HG02870 (cell line): ENCODE data around the gene HDAC11.
A peak's percentile ranks its signal among the peaks of the same experiment; 100 is the strongest.
"Not testable (repeated sequence)": the region's sequence is repeated elsewhere in the genome, so short reads cannot be mapped to it uniquely, and the experiment has no call there.

ENCODE experiments used
- ATAC-seq: cut with Tn5 transposase; IDR thresholded peaks from one replicate; pipeline ENCODE4 v1.9.1; 2021; ENCODE audit warnings: mild to moderate bottlenecking, moderate library complexity; ENCODE audit not compliant: unreplicated experiment

The HDAC11 gene

DNA sequence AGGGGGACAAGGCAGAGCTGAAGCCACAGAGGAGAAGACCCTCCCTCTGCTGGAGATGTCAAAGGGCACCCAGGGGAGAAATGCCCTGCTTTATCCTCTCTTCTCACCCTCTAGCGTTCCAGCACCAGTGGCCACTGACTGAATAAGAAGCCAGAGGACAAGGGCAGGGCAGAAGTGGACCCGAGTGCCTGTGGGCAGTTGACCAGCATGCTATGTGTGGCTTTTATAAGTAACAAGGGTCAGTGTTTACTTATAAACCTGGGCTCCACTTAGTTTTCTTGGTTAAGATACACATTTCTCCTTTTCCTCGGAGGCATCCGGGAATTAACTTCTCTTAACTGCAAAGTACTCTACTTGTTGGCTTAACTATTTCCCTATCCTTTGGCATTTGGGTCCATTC is 13.3 kb upstream of the HDAC11 start:
- ATAC-seq: no peak

DNA sequence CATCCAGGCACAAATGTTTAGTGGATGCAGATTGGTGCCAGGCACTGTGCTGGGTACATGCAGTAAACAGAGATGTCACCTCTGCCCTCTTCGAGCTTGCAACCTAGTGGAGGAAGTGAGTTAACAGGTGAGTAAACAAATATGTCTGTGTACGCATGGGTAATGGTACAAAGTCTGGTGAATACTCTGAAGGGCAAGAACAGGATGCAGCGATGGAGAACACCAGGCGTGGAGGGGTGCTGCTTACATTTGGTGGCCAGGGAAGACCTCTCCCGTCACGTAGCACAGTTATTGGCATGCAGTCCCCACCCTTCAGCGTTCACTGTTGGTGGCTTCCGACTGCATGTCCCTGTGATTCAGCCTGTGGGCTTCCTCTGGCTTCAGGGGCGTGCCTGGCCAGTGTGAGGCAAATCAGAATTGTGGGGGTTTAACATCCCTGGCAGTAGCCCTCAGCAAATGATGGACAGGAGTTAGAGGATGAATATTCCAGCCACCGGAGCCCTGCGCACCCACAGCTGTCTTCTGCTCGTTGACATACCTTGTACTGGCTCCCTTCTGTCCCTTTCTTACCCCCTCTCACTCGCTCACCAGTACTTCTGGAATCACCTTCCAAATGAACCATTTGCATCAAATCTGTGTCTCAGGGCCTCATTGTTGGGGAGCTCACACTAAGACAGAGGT is 9.1 kb upstream of the HDAC11 start:
- no peak for ATAC-seq

DNA sequence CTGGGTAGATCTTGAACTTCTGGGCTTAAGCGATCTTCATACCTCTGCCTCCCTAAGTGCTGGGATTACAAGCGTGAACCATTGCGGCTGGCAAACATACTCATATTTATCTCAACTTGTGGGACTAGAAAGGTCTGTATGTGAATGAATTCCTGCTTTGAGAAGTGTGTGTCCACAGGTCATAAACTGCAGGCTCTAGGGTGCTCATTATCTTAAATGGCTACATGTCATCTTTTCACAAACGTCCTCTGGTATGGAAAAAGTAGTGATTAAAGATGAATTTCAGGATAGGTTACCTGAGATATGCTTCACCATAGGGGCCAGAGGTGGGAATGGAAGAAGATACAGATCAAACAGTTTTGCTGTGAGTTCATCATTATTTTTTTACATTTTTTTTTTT is 7.8 kb upstream of the HDAC11 start:
- no peak for ATAC-seq

DNA sequence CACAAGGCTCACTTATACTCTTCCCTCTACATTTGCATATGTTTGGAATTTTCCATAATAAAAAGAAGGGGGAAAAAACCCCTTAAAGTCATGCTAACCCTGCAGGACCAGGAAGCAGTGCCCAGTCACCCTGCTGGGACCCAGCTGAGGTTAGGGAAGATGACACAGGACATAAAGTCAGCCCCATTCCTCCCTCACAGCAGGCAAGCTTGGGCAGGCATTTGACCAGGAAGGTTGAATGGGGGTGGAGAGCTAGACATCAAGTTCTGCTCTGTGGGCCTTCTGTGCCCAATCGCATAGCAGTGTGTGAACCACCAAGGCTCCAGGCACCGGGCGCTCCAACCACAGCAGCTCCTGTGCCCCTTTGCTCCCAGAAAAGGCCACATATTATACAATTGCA is 7.1 kb upstream of the HDAC11 start:
- ATAC-seq: no peak

DNA sequence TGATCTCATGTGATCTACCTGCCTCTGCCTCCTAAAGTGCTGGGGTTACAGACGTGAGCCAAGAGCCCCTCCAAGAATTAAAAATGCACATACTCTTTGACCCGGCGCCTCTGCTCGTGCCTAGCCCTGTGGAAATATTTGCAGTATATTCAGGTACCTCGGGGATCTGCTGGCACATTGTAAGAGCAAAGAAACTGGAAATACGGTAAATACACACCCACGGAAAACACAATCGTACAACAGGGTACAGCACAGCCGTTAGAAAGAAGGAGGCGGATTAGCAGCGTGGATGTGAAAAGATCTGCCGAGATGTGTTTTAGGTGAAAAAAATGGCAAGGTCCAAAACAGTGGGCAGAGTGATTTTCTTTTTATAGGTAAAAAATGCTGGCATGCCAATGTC is 6.1 kb upstream of the HDAC11 start:
- ATAC-seq: no peak

DNA sequence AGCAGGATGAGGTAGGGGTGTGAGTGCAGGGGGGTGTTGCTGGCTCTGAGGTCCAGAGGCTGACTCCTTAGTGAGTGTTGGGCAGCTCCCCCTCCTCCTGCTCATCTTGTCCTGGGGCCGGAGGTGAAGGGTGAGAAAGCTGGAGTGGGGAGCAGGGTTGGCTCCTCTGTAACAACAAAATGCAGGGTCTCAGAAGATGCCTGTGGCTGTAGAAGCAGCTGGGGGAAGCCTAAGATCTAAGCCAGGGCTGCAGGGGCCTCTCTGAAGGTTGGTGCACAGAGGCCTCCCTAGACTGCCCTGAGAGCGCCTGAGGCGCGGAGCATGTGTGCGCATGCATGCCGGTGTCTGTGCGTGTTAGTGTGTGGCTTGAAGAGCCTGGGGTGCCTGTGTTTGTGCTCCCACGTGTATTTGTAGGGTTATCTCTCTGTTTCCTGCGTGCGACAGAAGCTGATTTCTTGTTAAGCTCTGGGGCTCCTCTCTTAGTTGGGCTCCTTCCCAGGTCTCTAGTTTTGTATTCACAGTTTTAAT is 5.3 kb upstream of the HDAC11 start:
- ATAC-seq: no peak

DNA sequence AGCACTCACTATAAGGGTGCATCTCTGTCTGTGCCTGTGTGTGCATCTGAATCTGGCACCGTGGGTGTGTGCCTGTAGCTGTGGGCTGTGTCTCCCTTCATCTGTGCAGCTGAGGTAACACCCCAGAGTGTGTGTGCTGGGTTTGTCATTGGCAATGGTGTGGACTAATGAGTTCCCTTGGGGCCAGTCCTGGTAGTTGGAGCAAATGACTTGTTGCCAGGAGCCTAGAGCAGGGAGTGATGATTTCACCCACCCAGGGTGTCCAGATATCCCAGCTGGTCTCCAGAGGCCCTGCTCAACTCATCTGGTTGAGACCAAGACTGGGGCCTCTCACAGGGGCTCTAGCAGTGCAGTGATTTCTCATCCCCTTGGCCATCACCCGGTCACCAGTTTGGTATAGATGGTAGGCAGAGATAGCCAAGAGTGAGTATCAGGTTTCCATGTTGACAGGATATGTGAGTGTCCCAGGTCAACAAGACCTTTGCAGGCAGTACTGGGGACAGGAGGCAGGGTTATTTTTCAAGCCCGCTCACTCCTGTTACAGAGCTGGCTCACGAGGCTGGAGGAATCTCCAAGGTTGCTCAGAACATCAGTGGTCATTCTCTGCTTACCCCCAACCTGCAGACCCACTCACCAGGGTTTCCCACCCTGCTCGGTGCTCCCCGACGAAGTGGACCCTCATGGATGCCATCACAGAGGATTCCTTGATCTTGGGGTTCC is 4.1 kb upstream of the HDAC11 start:
- no peak for ATAC-seq

DNA sequence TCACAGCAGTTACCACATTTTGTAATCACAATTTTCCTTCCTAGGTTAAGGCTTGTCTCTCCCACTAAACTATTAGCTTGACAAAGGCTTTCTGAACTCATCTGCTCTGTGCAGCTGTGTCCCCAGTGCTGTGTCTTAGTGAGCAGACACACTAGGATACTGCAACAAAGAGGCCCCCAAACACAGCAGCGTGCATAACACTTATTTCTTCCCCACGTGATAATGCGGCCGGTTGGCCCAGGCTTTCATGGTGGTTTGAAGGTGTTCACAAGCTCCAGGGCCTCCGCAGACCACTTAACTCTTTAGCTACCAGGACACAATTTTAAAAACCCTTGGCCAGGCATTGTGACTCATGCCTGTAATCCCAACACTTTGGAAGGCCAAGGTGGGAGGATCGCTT is 2.2 kb upstream of the HDAC11 start:
- ATAC-seq: no peak

DNA sequence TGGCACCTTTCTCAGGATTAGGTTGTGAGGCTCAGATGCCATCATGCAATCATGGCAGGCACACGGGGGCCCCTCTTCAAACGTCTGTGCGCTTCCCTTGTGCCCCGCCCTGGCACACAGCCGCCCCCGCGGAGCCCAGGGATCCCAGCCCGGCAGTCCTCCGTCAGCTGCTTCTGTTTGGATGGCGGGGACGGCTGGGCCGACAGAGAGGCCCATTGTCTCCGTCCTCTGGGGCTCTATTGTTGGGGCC is 849 bp upstream of the HDAC11 start:
- peak; percentile 2 for ATAC-seq

DNA sequence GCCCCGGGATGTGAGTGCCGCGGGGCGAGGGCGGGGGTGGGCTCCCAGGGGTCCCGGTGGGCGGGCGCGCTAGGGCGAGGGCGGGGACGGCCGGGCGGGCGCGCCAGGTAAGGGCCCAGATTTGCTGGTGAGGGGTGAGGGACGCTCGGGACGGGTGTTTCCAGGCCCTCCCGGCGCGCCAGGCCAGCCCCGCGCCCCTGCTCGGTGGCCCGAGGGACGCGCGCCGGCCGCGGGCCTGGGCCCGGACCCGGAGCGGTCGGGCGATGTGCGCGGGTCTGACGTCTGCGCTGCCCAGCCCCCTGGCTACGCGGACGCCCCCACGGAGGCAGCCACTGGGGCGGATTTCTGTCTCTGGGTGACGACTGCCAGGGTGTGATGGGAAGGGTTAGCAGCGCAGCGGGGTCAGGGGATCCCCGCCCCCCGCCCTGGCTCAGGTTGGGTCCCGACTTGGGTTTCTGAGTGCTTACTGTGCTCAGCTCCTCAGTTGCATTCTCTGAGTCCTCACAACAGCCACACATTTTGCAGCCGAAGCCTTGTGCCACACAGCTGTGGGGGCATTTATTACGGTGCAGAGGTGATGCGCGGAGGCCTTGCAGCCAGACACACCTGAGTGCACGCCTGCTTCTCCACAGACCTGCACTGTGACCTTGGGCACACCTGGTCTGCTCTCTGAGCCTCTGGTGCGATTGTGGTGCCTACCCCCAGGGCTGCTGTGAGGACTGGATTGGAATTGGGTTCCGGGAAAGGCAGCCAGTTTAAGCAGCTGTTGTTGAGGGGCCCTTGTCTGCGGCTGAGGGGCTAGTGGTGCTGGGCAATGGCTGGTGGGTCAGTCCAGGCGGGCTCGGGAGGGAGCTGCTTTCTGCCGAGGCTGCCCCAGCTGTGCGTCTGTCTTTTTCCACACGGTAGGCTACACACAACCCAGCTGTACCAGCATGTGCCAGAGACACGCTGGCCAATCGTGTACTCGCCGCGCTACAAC is 523 bp downstream of the HDAC11 start:
- ATAC-seq: peak; percentile 18

DNA sequence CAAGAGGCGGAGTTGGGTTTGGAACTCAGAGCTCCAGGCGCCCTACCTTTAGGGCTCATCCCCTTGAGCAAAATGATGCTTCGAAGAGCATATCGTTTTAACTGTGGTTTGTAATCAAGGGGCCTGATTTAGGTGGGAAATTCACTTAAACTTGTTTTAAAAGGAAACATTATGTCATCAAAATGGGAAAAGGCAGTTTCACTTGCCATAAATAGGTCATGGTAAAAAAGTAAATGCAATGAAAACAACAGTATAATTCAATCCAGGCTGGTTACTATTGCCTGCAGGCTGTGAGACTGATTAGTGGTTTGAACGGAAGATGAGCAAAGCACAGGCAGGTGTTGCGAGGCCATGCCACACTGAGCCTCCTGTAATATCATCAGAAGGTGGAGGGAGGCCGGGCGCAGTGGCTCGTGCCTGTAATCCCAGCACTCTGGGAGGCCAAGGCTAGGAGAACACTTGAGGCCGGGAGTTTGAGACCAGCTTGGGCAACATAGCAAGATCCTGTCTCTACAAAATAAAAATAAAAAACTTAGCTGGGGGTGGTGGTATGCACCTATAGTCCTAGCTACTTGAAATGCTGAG is 2.1 kb downstream of the HDAC11 start:
- ATAC-seq: no peak

DNA sequence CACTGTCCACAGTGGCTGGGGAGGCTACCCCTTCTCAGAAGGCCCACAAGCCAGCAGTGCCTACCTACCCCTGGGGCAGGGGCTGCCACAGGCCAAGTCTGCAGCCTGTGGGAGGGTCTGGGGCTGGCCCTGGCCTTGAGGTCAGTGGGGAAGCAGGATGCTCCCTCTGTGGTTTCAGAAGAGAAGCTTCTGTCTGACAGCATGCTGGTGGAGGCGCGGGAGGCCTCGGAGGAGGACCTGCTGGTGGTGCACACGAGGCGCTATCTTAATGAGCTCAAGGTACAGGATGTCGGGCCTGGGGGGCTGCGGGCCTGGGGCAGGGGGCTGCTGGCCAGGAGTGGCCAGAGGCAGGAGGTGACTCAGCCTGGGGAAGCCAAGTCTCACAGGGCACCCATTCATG is 3.2 kb downstream of the HDAC11 start:
- no peak for ATAC-seq

DNA sequence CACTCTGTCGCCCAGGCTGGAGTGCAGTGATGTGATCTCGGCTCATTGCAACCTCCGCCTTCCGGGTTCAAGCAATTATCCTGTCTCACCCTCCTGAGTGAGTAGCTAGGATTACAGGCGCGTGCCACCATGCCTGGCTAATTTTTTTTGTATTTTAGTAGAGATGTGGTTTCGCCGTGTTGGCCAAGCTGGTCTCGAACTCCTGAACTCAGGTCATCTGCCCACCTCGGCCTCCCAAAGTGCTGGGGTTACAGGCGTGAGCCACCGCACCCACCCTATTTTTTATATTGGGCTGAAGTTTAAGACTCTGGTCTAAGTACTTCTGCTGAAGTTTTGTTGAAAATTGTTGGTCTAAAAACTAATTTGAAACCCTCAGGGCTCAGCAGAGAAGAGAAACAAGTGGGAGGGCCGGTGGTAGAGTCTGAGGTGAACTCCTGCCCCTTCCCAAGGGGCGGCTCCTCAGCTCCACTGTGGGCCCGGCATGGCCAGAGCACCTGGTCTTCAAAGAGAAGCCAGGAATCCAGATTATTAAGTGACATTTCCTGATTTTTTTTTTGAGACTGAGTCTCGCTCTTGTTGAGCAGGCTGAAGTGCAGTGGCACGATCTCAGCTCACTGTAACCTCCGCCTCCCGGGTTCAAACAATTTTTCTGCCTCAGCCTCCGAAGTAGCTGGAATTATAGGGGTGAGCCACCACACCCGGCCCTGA is 4.0 kb downstream of the HDAC11 start:
- no peak for ATAC-seq

DNA sequence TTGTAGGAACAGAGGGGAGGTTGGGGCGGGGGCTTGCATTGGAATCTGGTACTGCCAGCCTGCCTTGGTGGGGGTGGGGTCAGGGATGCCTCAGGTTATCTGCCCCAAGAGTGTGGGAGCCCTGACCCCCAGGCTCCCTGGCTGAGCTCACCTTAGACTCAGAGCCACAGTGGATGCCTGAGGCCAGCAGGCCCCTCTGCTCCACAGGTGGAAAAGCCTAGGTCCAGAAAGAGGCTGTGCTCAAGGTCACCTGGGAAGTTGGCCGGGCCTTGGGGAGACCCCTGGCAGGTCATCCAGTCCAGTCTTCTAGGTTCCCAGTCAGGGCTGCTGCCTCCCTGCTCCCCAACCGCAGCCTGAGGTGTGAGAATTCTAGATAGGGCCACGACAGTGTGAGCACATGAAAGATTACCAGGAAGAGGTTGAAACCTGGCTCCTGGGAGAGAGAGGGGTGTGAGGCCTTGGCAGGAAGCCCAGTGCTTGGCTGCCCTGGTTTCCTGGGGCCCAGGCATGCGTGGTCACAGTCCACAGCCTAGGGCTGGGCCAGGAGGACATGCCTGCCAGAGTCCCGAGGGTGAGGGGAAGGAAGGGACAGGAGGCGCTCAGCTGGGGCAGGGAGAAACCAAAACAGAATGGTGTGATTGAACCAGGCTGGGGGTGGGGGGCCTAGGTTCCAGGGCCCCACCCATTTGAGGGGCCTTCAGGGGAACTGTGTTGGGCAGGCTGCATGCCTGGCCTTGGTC is 4.9 kb downstream of the HDAC11 start:
- ATAC-seq: no peak

DNA sequence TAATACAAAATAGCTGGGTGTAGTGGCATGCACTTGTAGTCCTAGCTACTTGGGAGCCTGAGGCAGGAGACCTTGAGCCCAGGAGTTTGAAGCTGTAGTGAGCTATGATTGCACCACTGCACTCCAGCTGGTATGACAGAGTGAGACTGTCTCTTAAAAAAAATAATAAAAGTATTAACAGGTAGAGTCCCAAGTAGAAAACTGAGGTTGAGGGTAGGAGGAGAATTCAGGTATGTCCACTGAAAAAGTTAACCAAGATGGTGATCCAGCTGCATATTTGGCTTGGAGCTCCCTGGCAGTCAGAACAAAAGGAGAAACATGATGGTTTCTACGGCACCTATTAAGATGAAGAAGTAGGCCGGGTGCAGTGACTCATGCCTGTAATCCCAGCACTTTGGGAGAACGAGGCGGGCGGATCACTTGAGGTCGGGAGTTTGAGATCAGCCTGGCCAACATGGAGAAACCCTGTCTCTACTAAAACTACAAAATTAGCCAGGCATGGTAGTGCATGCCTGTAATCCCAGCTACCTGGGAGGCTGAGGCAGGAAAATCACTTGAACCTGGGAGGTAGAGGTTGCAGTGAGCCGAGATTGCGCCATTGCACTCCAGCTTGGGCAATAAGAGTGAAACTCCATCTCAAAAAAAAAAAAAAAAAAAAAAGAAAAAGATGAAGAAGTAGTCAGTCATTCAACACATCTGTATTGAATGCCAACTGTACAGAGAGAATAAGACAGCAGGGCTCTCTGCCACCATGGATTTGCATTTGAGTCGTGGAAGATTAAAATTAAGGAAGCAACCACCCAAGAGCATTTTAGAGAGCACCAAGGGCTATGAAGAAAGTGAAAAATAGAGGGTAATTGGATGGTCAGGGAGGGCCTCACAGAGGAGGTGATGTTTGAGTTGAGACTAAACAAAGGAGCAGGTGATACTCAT is 5.8 kb downstream of the HDAC11 start:
- not testable (repeated sequence) for ATAC-seq

DNA sequence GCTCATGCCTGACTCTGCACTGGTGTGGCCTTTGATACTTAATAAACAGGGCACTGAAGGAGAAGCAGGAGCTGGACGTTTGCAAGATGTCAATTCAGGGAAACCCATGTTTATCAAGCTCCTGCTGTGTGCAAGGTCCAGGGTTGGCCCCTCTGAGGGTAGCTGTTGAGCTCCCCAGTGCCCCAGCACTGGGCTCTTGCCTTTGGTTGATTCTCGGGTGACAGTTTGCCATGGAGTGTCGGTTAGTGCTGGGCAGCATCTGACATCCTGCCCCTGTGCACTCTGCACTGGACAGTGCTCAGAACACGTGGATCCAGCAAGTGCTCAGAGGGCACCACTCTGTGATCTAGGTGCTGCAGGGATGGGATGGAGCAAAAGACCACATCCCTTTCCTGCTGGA is 7.3 kb downstream of the HDAC11 start:
- no peak for ATAC-seq

DNA sequence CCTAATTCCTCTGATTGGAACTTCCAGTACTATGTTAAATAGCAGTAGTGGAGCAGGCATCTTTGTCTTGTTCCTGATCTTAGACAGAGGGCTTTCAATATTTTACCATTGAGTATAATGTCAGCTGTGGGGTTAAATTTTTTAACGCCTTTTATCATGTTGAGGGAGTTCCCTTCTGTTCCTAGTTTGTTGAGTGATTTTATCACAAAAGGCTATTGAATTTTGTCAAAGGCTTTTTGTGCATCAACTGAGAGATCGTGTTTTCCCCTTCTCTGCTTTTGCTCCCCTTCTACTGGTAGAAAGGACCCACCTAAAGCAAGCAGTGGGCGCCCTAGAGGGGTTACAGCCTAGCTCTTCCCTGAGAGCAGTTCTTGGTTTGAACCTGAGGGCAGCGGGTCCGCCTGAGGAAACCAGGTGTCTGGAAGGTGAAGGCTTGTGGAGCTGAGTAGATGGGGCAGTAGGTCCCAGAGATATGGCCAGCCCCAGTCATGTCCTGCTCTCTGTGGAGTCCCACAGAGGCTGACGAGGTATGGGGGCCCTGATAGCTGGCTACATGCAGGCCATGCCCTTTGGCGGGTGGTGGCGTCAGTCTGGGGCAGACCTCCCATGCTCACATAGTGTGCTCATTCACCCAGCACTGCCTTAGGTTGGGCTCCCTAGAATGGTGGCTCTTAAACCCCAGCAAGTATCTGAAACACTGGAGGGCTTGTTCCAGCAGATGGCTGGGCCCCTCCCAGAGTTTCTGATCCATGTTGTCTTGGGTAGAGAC is 11.3 kb downstream of the HDAC11 start:
- ATAC-seq: no peak

DNA sequence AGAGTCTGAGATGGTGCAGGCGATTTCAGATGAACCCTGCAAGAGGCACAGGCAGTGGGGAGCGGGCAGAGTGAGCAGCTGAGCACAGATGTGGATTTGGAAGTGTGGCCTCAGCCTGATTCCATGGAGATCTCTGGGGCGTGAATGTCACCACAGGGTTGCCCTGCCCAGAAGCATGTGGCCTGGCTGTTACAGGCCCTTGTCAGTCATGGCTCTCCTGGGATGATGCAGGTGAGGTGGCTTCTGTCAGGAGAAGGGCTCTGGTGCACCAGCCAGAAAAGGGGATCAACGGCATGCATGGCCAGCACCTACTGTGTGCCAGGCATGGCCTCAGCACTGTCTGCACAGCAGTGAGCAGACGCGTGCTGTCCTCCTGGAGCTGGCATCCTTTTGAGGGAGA is 11.9 kb downstream of the HDAC11 start:
- no peak for ATAC-seq
